Activated CD8-positive, alpha-beta memory T cell treated with anti-CD3 and anti-CD28 coated beads, Interleukin-2, amount 50 U/mL, for 4 hours (primary cell): ENCODE measurements around the gene SNX30.

Experiments
- DNase-seq: peaks from one replicate; pipeline ENCODE4 v3.0.0-alpha.2; 2020

Gene SNX30

DNA sequence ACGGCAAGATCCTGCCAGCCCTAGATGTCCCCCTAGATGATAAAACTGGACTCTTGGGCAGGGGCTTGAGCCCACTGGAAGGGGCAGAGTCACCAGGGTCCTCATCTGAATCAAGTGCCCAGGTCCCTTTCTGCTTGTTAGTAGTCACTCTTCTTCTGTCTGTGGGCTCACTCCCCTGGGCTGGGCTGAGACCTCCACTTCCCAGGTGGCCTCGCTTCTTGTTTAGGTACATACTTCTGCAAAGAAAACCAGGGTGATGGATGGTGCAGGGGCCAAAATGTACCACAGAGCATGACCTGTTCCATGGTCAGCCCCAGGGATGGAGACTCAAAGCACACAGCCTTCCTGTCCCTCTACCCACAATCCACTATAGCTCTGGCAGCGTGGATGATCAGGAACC lies 141.0 kb downstream of the SNX30 start:
- no peak for DNase-seq

DNA sequence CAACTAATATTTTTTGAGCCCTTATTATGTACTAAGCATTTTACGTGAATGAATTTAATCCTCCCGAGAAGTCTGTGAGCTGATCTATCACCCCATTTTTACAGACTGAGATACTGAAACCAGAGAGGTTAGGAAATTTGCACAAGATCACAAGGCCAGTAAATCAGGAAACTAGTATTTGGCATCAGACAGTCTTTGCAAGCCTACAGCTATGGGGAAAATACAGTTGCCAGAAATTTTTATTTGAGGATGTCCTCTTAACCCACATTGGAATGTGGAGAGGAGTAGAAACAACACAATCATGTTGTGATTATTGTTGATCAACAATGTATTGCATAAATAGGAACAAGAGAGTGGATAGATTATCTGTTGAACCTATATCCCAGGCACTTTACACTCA lies 142.4 kb downstream of the SNX30 start:
- no peak for DNase-seq

DNA sequence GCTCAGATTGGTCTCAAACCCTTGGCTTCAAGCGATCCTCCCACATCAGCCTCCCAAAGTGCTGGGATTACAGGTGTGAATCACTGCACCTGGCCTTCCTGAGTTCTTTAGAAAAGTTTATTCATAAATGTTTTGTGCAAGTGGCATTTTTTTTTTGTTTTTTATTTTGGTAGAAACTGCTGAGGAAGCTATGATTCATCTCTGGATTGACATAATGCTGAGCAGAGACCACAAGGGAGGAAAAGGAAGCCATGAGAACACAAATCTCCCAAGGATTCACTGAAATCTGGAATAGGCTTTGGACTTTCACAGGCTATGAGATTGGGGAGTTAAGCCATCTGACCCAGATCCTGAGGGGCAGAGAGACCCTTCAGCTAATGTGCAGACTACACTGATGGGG lies 143.5 kb downstream of the SNX30 start:
- no peak for DNase-seq

DNA sequence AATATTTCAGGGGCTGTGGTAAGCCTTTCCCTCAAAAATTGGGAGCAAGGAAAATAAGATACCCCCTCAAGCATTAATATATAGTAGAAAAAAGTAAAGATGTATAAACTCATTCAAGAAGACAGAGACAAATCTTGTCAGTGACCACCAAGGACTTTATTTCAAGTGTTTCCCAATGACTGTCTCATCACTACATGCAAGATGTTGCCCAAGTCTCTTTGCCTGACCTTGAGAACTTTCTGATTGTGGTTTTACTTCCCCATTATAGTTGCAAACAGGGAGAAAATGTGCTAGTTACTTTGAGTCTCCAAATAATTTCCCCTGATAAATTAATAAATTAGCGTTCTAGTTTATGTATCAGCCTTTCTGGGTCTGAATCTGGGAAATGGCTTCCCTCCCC lies 144.1 kb downstream of the SNX30 start:
- no peak for DNase-seq

DNA sequence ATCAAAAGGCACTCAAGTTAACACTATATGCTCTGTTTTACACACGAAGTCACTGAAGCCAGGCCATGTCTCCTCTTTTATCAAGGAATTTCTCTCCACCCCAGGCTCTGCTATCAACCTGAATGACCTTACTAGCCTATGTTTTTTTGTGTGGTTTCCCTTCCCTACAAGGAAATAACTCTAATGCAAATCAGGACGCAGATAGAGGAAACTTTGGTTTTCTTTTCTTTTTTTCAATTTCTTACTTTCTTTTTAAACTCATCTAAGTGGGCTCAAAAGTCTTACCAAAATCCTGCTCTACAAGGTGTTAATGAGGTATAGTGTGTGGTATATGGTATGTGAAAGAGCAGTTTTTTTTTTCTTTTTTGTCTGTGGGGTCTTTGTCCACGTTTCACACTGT lies 145.6 kb downstream of the SNX30 start:
- no peak for DNase-seq

DNA sequence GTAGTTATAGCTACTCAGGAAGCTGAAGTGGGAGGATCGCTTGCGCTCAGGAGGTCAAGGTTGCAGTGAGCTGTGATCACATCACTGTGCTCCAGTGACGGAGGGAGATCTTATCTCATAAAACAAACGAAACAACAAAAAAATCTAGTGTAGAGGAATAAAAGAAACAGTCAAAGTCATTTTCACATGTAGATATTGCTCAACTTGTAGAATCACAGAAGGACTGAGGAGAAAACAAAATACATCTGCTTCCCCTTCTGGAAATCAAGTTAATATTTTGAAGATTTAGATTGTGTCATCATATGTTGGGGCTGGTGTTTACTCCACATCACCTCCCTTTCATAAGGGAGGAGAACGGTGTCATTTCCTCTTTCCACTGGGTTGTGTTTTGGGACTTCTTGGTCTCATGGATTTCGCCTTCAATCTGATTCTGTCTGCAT lies 148.3 kb downstream of the SNX30 start:
- no peak for DNase-seq

DNA sequence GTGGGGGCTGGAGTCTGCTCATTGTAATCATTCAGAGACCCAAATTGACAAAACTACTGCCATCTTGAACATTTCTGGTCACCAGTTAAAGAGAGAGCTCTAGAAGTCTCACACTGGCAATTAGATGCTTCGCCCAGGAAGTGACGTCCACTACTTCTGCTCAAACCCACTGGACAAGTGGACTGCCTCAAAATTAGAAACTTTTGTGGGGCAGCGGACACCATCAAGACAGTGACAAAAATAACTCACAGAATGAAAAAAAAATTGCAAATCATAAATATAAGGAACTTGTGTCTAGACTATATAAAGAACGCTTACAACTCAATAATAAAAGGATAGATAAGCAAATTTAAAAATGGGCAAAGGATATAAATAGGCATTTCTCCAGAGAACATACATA lies 149.9 kb downstream of the SNX30 start:
- no peak for DNase-seq

DNA sequence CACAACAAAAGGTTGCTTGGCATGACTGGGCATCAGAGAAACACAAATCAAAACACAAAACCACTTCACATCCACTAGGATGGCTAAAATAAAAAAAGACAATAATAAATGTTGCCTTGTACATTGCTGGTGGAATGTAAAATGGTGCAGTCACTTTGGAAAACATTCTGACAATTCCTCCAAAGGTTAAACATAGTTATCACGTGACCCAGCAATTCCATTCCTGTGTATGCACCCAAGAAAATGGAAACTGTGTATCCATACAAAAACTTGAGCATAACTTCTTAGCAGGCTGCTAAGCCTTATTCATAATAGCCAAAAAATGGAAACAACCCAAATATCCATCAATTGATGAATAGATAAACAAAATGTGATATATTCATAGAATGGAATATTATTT lies 150.3 kb downstream of the SNX30 start:
- DNase-seq, result no peak

DNA sequence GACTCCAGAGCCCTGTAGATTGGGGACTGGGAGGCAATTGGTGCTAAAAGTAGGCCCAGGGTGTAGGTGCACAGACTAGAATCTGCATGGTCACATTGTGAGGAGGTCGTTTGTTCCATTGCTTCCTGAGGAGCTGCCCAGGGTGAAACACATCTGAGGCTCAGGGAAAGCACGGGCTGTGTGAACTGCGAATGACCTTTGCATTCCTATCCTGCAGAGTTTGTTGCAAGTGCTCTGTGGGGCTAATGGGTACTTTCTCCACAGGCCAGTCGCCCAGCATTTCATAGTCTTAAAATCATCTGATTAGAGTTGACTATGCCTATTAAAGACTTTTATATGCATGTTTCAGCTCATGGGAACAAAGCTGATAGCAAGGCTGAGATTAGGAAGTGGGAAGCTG lies 154.5 kb downstream of the SNX30 start:
- no peak for DNase-seq

DNA sequence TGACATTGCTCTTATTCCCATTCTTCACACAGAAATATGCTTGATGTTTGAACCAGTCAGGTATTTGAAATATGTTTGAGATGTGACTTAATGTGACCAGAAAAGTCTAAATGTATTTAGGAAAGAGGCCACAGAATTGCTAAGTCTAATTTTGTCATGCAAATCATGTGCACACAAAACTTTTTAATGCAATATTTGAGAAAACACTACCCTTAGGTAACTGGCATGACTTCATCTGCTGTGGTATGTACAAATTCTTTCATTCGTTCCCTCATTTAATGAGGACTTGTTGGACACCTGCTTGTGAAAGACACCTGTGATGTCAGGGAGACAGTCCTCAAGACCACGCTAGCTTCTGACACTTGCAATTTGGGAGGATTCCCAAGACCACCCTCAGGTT lies 161.2 kb downstream of the SNX30 start:
- DNase-seq, result no peak

DNA sequence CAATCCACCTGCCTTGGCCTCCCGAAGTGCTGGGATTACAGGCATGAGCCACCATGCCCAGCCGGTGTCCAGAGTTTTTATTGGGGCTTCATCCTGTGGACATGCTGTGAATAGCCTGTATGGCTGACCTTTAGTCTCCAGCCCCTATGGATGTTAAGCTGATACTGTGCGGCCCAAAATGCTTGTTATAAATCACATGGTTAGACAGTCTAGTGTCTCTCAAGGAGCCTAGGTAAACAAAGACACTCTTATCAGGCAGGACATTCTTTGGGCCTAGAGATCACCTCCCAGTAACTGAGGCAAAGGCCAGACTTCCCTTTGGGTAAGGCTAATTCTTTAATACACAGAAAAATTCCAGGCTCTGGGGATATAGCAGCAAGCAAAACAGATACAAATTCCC lies 162.1 kb downstream of the SNX30 start:
- DNase-seq, result no peak

DNA sequence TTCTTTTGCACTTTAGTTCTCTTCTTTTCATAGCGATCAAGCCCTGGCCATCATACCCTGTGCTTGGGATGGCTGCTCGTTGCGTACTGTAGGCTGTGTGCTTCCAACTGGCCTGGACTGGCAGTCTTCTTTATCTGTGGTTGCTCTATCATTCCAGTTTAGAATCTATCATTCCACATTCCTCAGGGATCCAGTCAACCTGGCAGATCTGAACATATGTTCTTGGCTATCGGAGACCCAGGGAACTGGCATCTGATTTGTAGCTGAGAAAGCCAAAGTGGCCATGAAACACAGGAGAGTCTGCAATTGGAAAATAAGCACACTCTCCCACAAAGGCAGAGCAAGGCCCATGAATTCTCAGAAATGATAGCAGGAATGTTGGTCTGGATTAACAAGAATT lies 162.8 kb downstream of the SNX30 start:
- DNase-seq, result no peak

DNA sequence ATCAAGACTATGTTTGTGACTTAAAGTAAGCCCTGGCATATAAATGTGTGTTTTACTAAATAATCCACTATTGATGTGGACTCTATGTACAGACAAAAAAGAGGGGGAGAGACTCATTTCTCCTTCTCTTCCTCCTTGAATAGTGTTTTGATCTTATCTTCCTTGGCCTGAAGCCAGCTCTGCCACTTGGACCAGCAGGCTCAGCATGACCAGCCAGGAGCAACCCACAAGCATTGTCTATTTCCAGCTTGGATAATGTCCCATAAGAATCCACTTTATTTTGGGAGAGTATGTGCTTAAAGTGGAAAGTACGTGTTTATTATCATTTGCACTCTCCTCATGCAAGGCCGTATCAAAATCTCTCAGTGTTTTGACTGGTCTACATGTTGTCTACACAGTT lies 164.0 kb downstream of the SNX30 start:
- DNase-seq, result no peak

DNA sequence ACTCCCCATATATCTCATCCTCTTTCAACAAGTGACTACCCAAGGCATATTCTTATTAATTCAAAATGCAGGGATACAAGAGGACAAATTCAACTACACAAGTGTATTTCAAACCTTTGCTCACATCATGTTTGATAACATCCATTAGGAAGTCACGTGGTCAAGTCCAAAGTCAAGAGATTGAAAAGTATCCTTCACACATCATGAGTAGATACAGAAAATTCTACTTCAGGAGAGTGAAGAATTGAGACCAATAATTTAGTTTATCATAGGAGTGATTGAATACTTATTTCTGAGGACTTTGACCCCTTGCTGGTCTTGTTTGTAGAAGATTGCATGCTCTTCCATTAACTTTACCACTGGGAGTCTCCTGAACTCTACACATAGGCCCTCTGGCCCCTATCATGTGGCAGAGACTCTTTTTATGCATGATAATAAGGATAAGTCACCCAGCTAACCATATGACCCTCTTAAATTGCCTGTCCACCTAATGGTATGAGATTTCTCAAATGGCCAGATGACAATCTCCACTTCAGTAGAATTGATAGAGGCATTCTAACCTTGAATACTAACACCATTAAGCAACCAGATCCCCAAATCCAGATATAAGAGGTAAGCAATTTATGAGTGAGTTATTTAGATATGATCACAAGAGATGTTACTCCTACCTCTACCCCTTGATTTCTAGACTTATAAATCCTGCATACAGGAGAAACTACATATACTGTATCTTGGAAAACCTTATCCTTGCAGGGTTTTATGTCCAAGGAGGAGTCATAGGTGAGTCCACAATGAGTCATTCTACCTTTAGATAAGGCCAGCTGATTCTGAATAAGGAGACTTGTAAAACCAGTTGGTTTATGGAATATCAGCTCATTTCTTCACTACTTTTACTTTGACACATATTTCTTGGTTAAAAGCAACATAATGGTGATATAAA lies 166.8 kb downstream of the SNX30 start:
- no peak for DNase-seq

DNA sequence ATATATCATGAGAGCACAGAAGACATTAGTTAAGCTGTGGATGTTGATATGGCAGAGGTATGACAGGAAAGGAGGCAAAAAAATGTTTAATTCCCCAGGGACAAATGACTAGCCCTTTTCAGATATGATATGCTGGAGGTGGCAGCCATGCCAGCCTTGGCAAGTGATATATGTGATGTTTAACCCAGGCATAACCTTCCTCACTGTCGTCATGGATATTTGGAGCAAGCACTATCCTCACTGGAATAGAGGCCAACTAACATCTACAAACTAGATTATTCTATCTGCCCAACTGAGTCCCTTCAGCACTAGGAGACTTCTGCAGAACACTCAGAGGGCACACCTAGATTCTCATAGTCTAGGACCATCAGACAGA lies 167.4 kb downstream of the SNX30 start:
- no peak for DNase-seq

DNA sequence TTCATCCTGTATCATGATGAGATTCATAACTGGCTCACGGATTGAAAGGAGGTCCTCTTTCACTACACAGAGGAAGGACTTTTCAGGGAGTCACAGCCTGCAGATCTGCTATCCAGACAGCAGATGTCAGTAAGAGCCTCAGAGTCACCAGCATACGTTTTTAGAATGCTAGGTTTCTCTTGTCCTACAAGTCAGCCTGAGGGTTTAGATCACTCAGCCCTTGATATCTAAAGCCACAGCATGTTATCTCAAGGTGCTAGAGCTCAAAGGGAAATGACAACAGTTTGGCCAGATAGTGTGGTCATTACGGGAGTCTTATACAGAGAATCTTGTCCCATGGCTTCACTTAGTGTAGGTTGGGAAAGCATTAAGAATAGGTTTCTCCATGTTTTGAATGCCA lies 171.0 kb downstream of the SNX30 start:
- DNase-seq, result no peak
